SU-DHL-6 (cell line): ENCODE measurements around the gene PARVA.

Experiments
- CTCF ChIP-seq: fragments of 200-600 bp; sonication (generic); IDR thresholded peaks from one replicate; pipeline ENCODE4 v1.5.1; 2017; ENCODE audit warnings: antibody characterized with exemption, mild to moderate bottlenecking, low read length, moderate library complexity; ENCODE audit not compliant: insufficient read depth, poor library complexity, severe bottlenecking
- EZH2phosphoT487 ChIP-seq: fragments of 200-600 bp; sonication (generic), shearing (Covaris generic); conservative IDR thresholded peaks from 2 replicates; pipeline ENCODE4 v1.6.1; 2018; ENCODE audit warnings: mild to moderate bottlenecking, antibody characterized with exemption, low read length, moderate library complexity, mixed read lengths

- TF ChIP-seq CTCF (no peak), EZH2phosphoT487 (no peak)
Observed at GRCh38 chr11:12445001-12445400, 67.6 kb downstream of the PARVA start.
